CD4-positive, CD25-positive, alpha-beta regulatory T cell (primary cell): Measurements from ENCODE around the gene PRSS2. TPM values are rescaled to one million over a fixed set of nuclear protein-coding genes. Genes with fewer than 3 reads are reported as not detected.

ENCODE experiments used
- ATAC-seq, 2 donors: fragments of 150-1000 bp; cut with Tn5 transposase; one replicate each; pipeline ENCODE4 v1.10.0; 2021; ENCODE audit warnings: low read depth in 2 of 2, moderate number of reproducible peaks in 2 of 2, moderate library complexity in 1 of 2
- DNase-seq, 3 donors: peaks; one replicate each; pipeline versions ENCODE4 v3.0.0 to v3.0.0-alpha.2; 2012 to 2022; ENCODE audit warnings: mixed read lengths in 1 of 3
- H3K27ac ChIP-seq: one replicate; pipeline ENCODE4 v1.7.0; 2013; ENCODE audit warnings: mild to moderate bottlenecking, low read length; ENCODE audit not compliant: insufficient read depth, poor library complexity, severe bottlenecking
- H3K27me3 ChIP-seq: one replicate; pipeline ENCODE4 v1.7.0; 2013; ENCODE audit warnings: low read length; ENCODE audit not compliant: control insufficient read depth, insufficient read depth
- H3K36me3 ChIP-seq: one replicate; pipeline ENCODE4 v1.7.0; 2013; ENCODE audit warnings: mild to moderate bottlenecking, low read length, moderate library complexity; ENCODE audit not compliant: control insufficient read depth, insufficient read depth
- H3K4me1 ChIP-seq: 2 replicates; pipeline ENCODE4 v1.7.0; 2013; ENCODE audit warnings: mild to moderate bottlenecking, low read length; ENCODE audit not compliant: insufficient read depth, control insufficient read depth, poor library complexity, severe bottlenecking
- H3K4me3 ChIP-seq: one replicate; pipeline ENCODE4 v1.7.0; 2013; ENCODE audit warnings: low read depth, mild to moderate bottlenecking, low read length, moderate library complexity
- H3K9me3 ChIP-seq, 2 experiments: 1 replicate in 1 of 2; 2 replicates in 1 of 2; pipeline ENCODE4 v1.7.0; 2013; ENCODE audit warnings: low read length in 2 of 2, mild to moderate bottlenecking in 1 of 2, moderate library complexity in 1 of 2; ENCODE audit not compliant: control insufficient read depth in 2 of 2
- H3K27ac Mint-ChIP-seq, 3 donors: one replicate each; pipeline ENCODE4 v1.8.0; 2020 to 2022; ENCODE audit warnings: mild to moderate bottlenecking in 3 of 3, mixed read lengths in 3 of 3, moderate library complexity in 2 of 3
- H3K27me3 Mint-ChIP-seq: one replicate; pipeline ENCODE4 v1.8.0; 2022; ENCODE audit warnings: mild to moderate bottlenecking, mixed read lengths
- H3K36me3 Mint-ChIP-seq: one replicate; pipeline ENCODE4 v1.8.0; 2020; ENCODE audit warnings: mixed read lengths
- H3K4me1 Mint-ChIP-seq, 4 donors: one replicate each; pipeline ENCODE4 v1.8.0; 2020 to 2022; ENCODE audit warnings: mixed read lengths in 4 of 4, mild to moderate bottlenecking in 1 of 4
- H3K4me3 Mint-ChIP-seq, 4 donors: one replicate each; pipeline ENCODE4 v1.8.0; 2020 to 2022; ENCODE audit warnings: mild to moderate bottlenecking in 4 of 4, mixed read lengths in 4 of 4, moderate library complexity in 3 of 4
- H3K9me3 Mint-ChIP-seq, 7 donors: one replicate each; pipeline ENCODE4 v1.8.0; 2020 to 2022; ENCODE audit warnings: mixed read lengths in 7 of 7, mild to moderate bottlenecking in 3 of 7, moderate library complexity in 2 of 7
- polyA plus RNA-seq, 4 donors: library from polyadenylated mRNA; unstranded; fragments of 300-500 nt; fragmentation: Illumina TruSeq; gene quantifications; one replicate each; pipeline ENCODE4 v1.2.3, GENCODE V29; 2021
- total RNA-seq: library from RNA; stranded (reverse); gene quantifications from one replicate; pipeline ENCODE4 v1.2.3, GENCODE V29; 2022

PRSS2 gene
- total and polyA plus RNA-seq, 5 donors from 2014 or later = 0.52 to 3.2 (median 2.7) TPM

GRCh38 chr7:142788303-142789289 lies 17.8 kb downstream of the PRSS2 start:
- Mint-ChIP-seq H3K4me3 (peak overlapping the region; percentile 98 to 100 (median 99)), H3K9me3 (peaks cover 0 to 6% (median 0%) of the 10 kb centered on the region in 7 donors), H3K27ac (peak overlapping the region; percentile 85 to 100 (median 99)), H3K4me1 (peaks cover 9 to 26% (median 15%) of the 10 kb centered on the region in 4 donors), H3K36me3 (peaks cover 53% of the 10 kb centered on the region), H3K27me3 (peaks cover 6% of the 10 kb centered on the region)
- no peaks in the 10 kb centered on the region for H3K27me3 ChIP-seq
- H3K4me3 ChIP-seq = peak overlapping the region; percentile 98
- H3K4me1 ChIP-seq = peaks cover 34% of the 10 kb centered on the region
- peaks cover 40% of the 10 kb centered on the region for H3K36me3 ChIP-seq
- no peak for ATAC-seq
- DNase-seq = peak in 2 of 3 donors; percentile 26 to 41
- H3K27ac ChIP-seq = peak overlapping the region; percentile 100
- no peaks in the 10 kb centered on the region for H3K9me3 ChIP-seq

- Histone ChIP-seq H3K36me3 (peaks cover 40% of the 10 kb centered on the region), H3K27ac (peak overlapping the region; percentile 100), H3K9me3 (no peaks in the 10 kb centered on the region), H3K4me1 (peaks cover 42% of the 10 kb centered on the region), H3K4me3 (peak overlapping the region; percentile 98), H3K27me3 (no peaks in the 10 kb centered on the region)
- Mint-ChIP-seq H3K27me3 (peaks cover 6% of the 10 kb centered on the region), H3K9me3 (peaks cover 0 to 6% (median 0%) of the 10 kb centered on the region in 7 donors), H3K27ac (peak overlapping the region; percentile 85 to 100 (median 99)), H3K4me3 (peak overlapping the region; percentile 98 to 100 (median 99)), H3K4me1 (peaks cover 17 to 34% (median 22%) of the 10 kb centered on the region in 4 donors), H3K36me3 (peaks cover 59% of the 10 kb centered on the region)
- ATAC-seq = no peak
- peak in 2 of 3 donors; percentile 36 to 61 for DNase-seq
These were observed 18.7 kb downstream of the PRSS2 start for GRCh38 chr7:142789441-142789840.

DNA sequence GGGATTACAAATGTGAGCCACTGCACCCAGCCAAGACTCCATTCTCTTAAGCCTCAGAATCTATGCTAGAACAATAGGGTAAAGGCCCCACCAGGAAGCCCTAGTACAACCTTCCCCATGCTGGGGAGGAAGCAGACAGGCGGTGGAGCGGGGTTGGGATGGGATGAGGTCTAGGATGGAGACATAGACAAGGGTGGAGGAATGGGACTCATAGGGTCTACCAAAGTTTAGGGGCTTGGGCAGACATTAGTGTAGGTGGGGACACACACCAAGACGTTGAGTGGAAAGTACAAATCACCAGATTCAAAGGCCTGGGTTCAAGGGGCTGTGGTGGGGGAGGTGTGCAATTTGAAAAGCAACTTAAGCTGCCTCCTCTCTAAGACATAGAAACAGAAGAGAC lies 19.3 kb downstream of the PRSS2 start:
- Mint-ChIP-seq H3K27me3 (peaks cover 6% of the 10 kb centered on the region), H3K4me1 (peaks cover 20 to 40% (median 27%) of the 10 kb centered on the region in 4 donors), H3K36me3 (peaks cover 59% of the 10 kb centered on the region), H3K27ac (peak overlapping the region; percentile 85 to 100 (median 99)), H3K9me3 (peaks cover 0 to 6% (median 0%) of the 10 kb centered on the region in 7 donors), H3K4me3 (peak overlapping the region; percentile 98 to 100 (median 99))
- DNase-seq = peak in 2 of 3 donors; percentile 34 to 58
- Histone ChIP-seq H3K36me3 (peaks cover 40% of the 10 kb centered on the region), H3K4me1 (peaks cover 49% of the 10 kb centered on the region), H3K9me3 (no peaks in the 10 kb centered on the region), H3K27me3 (no peaks in the 10 kb centered on the region), H3K27ac (peak overlapping the region; percentile 100), H3K4me3 (peak overlapping the region; percentile 98)
- ATAC-seq = no peak

- Mint-ChIP-seq H3K4me3 (peak overlapping the region; percentile 98 to 100 (median 99)), H3K27ac (peak overlapping the region; percentile 88 to 100 (median 99)), H3K36me3 (peaks cover 59% of the 10 kb centered on the region), H3K9me3 (peaks cover 0 to 6% (median 0%) of the 10 kb centered on the region in 7 donors), H3K4me1 (peaks cover 18 to 41% (median 30%) of the 10 kb centered on the region in 4 donors), H3K27me3 (peaks cover 5% of the 10 kb centered on the region)
- Histone ChIP-seq H3K27me3 (no peaks in the 10 kb centered on the region), H3K27ac (peak overlapping the region; percentile 100), H3K4me1 (peaks cover 53% of the 10 kb centered on the region), H3K4me3 (peak overlapping the region; percentile 98), H3K36me3 (peaks cover 40% of the 10 kb centered on the region), H3K9me3 (no peaks in the 10 kb centered on the region)
- no peak for ATAC-seq
- peak in 2 of 3 donors; percentile 11 to 29 for DNase-seq
These were observed 19.8 kb downstream of the PRSS2 start for GRCh38 chr7:142790555-142790954.

GRCh38 chr7:142791502-142791901 lies 20.7 kb downstream of the PRSS2 start:
- ATAC-seq (no peak), DNase-seq (peak in 1 of 3 donors; percentile 16)
- H3K4me1 ChIP-seq = peaks cover 53% of the 10 kb centered on the region
- H3K36me3 ChIP-seq = peaks cover 40% of the 10 kb centered on the region
- Mint-ChIP-seq H3K36me3 (peaks cover 62% of the 10 kb centered on the region), H3K9me3 (peaks cover 0 to 6% (median 0%) of the 10 kb centered on the region in 7 donors), H3K27me3 (no peaks in the 10 kb centered on the region), H3K4me1 (peaks cover 15 to 37% (median 30%) of the 10 kb centered on the region in 4 donors), H3K4me3 (peak overlapping the region; percentile 98 to 100 (median 99)), H3K27ac (peak overlapping the region; percentile 97 to 100 (median 99))
- H3K27me3 ChIP-seq = no peaks in the 10 kb centered on the region
- peak overlapping the region; percentile 100 for H3K27ac ChIP-seq
- peak overlapping the region; percentile 98 for H3K4me3 ChIP-seq
- H3K9me3 ChIP-seq = no peaks in the 10 kb centered on the region

DNA sequence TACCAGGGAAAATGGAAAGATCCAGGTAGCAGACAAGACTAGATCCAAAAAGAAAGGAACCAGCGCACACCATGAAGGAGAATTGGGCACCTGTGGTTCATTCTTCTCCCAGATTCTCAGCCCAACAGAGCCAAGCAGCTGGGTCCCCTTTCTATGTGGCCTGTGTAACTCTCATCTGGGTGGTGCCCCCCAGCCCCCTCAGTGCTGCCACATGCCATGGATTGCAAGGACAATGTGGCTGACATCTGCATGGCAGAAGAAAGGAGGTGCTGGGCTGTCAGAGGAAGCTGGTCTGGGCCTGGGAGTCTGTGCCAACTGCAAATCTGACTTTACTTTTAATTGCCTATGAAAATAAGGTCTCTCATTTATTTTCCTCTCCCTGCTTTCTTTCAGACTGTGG lies 21.4 kb downstream of the PRSS2 start:
- peak overlapping the region; percentile 100 for H3K27ac ChIP-seq

DNA sequence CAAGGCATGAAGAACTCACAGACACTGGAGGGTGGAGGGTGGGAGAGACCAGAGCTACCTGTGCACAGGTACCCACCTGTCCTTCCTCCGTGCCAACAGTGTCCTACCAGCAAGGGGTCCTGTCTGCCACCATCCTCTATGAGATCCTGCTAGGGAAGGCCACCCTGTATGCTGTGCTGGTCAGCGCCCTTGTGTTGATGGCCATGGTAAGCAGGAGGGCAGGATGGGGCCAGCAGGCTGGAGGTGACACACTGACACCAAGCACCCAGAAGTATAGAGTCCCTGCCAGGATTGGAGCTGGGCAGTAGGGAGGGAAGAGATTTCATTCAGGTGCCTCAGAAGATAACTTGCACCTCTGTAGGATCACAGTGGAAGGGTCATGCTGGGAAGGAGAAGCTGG lies 21.8 kb downstream of the PRSS2 start:
- H3K4me3 Mint-ChIP-seq = peak overlapping the region; percentile 98 to 100 (median 99)
- peaks cover 66% of the 10 kb centered on the region for H3K36me3 Mint-ChIP-seq
- H3K27ac Mint-ChIP-seq = peak overlapping the region; percentile 100
- peaks cover 0 to 6% (median 0%) of the 10 kb centered on the region in 7 donors for H3K9me3 Mint-ChIP-seq
- ATAC-seq = no peak
- H3K27me3 ChIP-seq = no peaks in the 10 kb centered on the region
- peaks cover 53% of the 10 kb centered on the region for H3K4me1 ChIP-seq
- no peaks in the 10 kb centered on the region for H3K9me3 ChIP-seq
- H3K36me3 ChIP-seq = peaks cover 40% of the 10 kb centered on the region
- H3K4me1 Mint-ChIP-seq = peaks cover 15 to 37% (median 30%) of the 10 kb centered on the region in 4 donors
- H3K27ac ChIP-seq = peak overlapping the region; percentile 100
- H3K27me3 Mint-ChIP-seq = no peaks in the 10 kb centered on the region
- peak in 1 of 3 donors; percentile 27 for DNase-seq
- peak overlapping the region; percentile 86 for H3K4me3 ChIP-seq

More for the DNA sequence above, 21.4 kb downstream of the PRSS2 start:
- Histone ChIP-seq H3K36me3 (peaks cover 40% of the 10 kb centered on the region), H3K27me3 (no peaks in the 10 kb centered on the region), H3K9me3 (no peaks in the 10 kb centered on the region), H3K4me3 (peak overlapping the region; percentile 86), H3K4me1 (peaks cover 53% of the 10 kb centered on the region)
- Mint-ChIP-seq H3K27ac (peak overlapping the region; percentile 90 to 100 (median 100)), H3K9me3 (peaks cover 0 to 6% (median 0%) of the 10 kb centered on the region in 7 donors), H3K36me3 (peaks cover 63% of the 10 kb centered on the region), H3K4me1 (peaks cover 15 to 37% (median 30%) of the 10 kb centered on the region in 4 donors), H3K4me3 (peak overlapping the region; percentile 98 to 100 (median 99)), H3K27me3 (no peaks in the 10 kb centered on the region)
- ATAC-seq = no peak
- DNase-seq = peak in 1 of 3 donors; percentile 22
